ENCODE data around the gene CYSTM1.

CYSTM1 gene

GRCh38 chr5:140286424-140286823, 111.4 kb downstream of the CYSTM1 start:
- H2AFZ ChIP-seq (ENCODE audit: low read length), result no peak overlapping the region
- peak overlapping the region; percentile 2 for H3K27ac ChIP-seq (ENCODE audit: low read depth, low read length, poor library complexity, severe bottlenecking)
- no peaks in the 10 kb centered on the region for H3K9me2 ChIP-seq (ENCODE audit: low read depth, low read length)
- H3K4me3 ChIP-seq (ENCODE audit: low read depth, low read length, poor library complexity, severe bottlenecking), result no peak overlapping the region
- no peaks in the 10 kb centered on the region for H3K9me3 ChIP-seq (ENCODE audit: low read length)
- H3K36me3 ChIP-seq (ENCODE audit: insufficient read depth, low read length), result no peaks in the 10 kb centered on the region
- H3F3A ChIP-seq (ENCODE audit: insufficient read depth, low read length), result peaks cover 10% of the 10 kb centered on the region; the same call in 1 of the 2 replicates
- TF ChIP-seq CTCF (IDR thresholded peaks at IDR 0.05; ENCODE audit: low read length), result no peak
- TF ChIP-seq EZH2 (IDR thresholded peaks at IDR 0.05; ENCODE audit: borderline replicate concordance, low read length), result no peak
- no peaks in the 10 kb centered on the region for H4K20me1 ChIP-seq (ENCODE audit: insufficient read depth, low read length)
- H3K4me1 ChIP-seq (ENCODE audit: insufficient read depth, low read length, severe bottlenecking), result peaks cover 61% of the 10 kb centered on the region
- no peaks in the 10 kb centered on the region for H3K27me3 ChIP-seq (ENCODE audit: insufficient read depth, low read length)
- H3K9ac ChIP-seq (ENCODE audit: low read length), result no peak overlapping the region
- H3K4me2 ChIP-seq (ENCODE audit: low read length), result no peak overlapping the region
- peaks cover 62% of the 10 kb centered on the region for H3K79me2 ChIP-seq (ENCODE audit: insufficient read depth, low read length)

- Histone ChIP-seq H3K9me2 (ENCODE audit: low read depth, low read length) (no peaks in the 10 kb centered on the region), H4K20me1 (ENCODE audit: insufficient read depth, low read length) (no peaks in the 10 kb centered on the region), H3K79me2 (ENCODE audit: insufficient read depth, low read length) (peaks cover 78% of the 10 kb centered on the region), H3F3A (ENCODE audit: insufficient read depth, low read length) (no peaks in the 10 kb centered on the region; the same call in 1 of the 2 replicates), H3K27ac (ENCODE audit: low read depth, low read length, poor library complexity, severe bottlenecking) (peak overlapping the region; percentile 2), H3K9me3 (ENCODE audit: low read length) (no peaks in the 10 kb centered on the region), H3K4me1 (ENCODE audit: insufficient read depth, low read length, severe bottlenecking) (peaks cover 64% of the 10 kb centered on the region), H3K4me3 (ENCODE audit: low read depth, low read length, poor library complexity, severe bottlenecking) (no peak overlapping the region), H2AFZ (ENCODE audit: low read length) (no peak overlapping the region), H3K36me3 (ENCODE audit: insufficient read depth, low read length) (no peaks in the 10 kb centered on the region), H3K27me3 (ENCODE audit: insufficient read depth, low read length) (no peaks in the 10 kb centered on the region), H3K4me2 (ENCODE audit: low read length) (no peak overlapping the region), H3K9ac (ENCODE audit: low read length) (no peak overlapping the region)
- TF ChIP-seq CTCF (IDR thresholded peaks at IDR 0.05; ENCODE audit: low read length), result no peak
- no peak for TF ChIP-seq EZH2 (IDR thresholded peaks at IDR 0.05; ENCODE audit: borderline replicate concordance, low read length)
These were observed 113.0 kb downstream of the CYSTM1 start for GRCh38 chr5:140287801-140288521.

- Histone ChIP-seq H3K36me3 (ENCODE audit: insufficient read depth, low read length) (peaks cover 3% of the 10 kb centered on the region; the same call in 1 of the 2 replicates), H3K4me2 (ENCODE audit: low read length) (peak overlapping the region; percentile 65), H3K27ac (ENCODE audit: low read depth, low read length, poor library complexity, severe bottlenecking) (peak overlapping the region; percentile 80), H3K27me3 (ENCODE audit: insufficient read depth, low read length) (no peaks in the 10 kb centered on the region), H4K20me1 (ENCODE audit: insufficient read depth, low read length) (no peaks in the 10 kb centered on the region), H3K9me2 (ENCODE audit: low read depth, low read length) (no peaks in the 10 kb centered on the region), H3K79me2 (ENCODE audit: insufficient read depth, low read length) (peaks cover 94% of the 10 kb centered on the region), H3K9me3 (ENCODE audit: low read length) (no peaks in the 10 kb centered on the region), H2AFZ (ENCODE audit: low read length) (no peak overlapping the region), H3K4me1 (ENCODE audit: insufficient read depth, low read length, severe bottlenecking) (peaks cover 75% of the 10 kb centered on the region), H3K4me3 (ENCODE audit: low read depth, low read length, poor library complexity, severe bottlenecking) (peak overlapping the region; percentile 45), H3F3A (ENCODE audit: insufficient read depth, low read length) (peaks cover 14% of the 10 kb centered on the region), H3K9ac (ENCODE audit: low read length) (peak overlapping the region; percentile 67)
- TF ChIP-seq CTCF (IDR thresholded peaks at IDR 0.05; ENCODE audit: low read length), result no peak
- no peak for TF ChIP-seq EZH2 (IDR thresholded peaks at IDR 0.05; ENCODE audit: borderline replicate concordance, low read length)
These were observed 117.4 kb downstream of the CYSTM1 start for GRCh38 chr5:140292212-140293036.

Data from OCI-LY1 (cell line).